GM23338 (cell line): ENCODE measurements around the gene BMP10. TPM values are rescaled to one million over a fixed set of nuclear protein-coding genes. Genes with fewer than 3 reads are reported as not detected.
A peak's percentile ranks its signal among the peaks of the same experiment; 100 is the strongest.

Experiments used
- ATAC-seq: fragments of 200-7000 bp; cut with Tn5 transposase; 3 replicates; pipeline ENCODE4 v1.9.1; 2020
- DNase-seq: peaks from one replicate; pipeline ENCODE4 v3.0.0-alpha.2; 2015; ENCODE audit warnings: low spot score
- H2AFZ ChIP-seq: fragments of 200-600 bp; sonication (generic); 2 replicates; pipeline ENCODE4 v1.8.0; 2016; ENCODE audit warnings: antibody characterized with exemption, mild to moderate bottlenecking, moderate library complexity
- H3F3A ChIP-seq: fragments of 200-600 bp; sonication (generic); replicated peaks from 2 replicates; pipeline ENCODE4 v1.8.0; 2017; ENCODE audit warnings: antibody characterized with exemption, mixed run types, low read depth
- H3K27ac ChIP-seq: fragments of 200-600 bp; sonication (generic); 2 replicates; pipeline ENCODE4 v1.6.1; 2016; ENCODE audit warnings: low read depth
- H3K27me3 ChIP-seq: fragments of 200-600 bp; sonication (generic); 2 replicates; pipeline ENCODE4 v1.8.0; 2016; ENCODE audit warnings: mild to moderate bottlenecking, mixed run types, moderate library complexity; ENCODE audit not compliant: insufficient read depth
- H3K36me3 ChIP-seq: fragments of 200-600 bp; sonication (generic); 2 replicates; pipeline ENCODE4 v1.8.0; 2016; ENCODE audit warnings: mild to moderate bottlenecking; ENCODE audit not compliant: insufficient read depth
- H3K4me1 ChIP-seq: fragments of 200-600 bp; sonication (generic); 2 replicates; pipeline ENCODE4 v1.8.0; 2016; ENCODE audit warnings: mild to moderate bottlenecking, moderate library complexity; ENCODE audit not compliant: insufficient read depth
- H3K4me2 ChIP-seq: fragments of 200-600 bp; sonication (generic); 2 replicates; pipeline ENCODE4 v1.7.1; 2017; ENCODE audit warnings: mixed run types
- H3K4me3 ChIP-seq: fragments of 200-600 bp; sonication (generic); 2 replicates; pipeline ENCODE4 v1.6.1; 2016; ENCODE audit warnings: mixed run types
- H3K79me2 ChIP-seq: fragments of 200-600 bp; sonication (generic); replicated peaks from 2 replicates; pipeline ENCODE4 v1.8.0; 2017; ENCODE audit warnings: mild to moderate bottlenecking; ENCODE audit not compliant: insufficient read depth
- H3K9me2 ChIP-seq: fragments of 200-600 bp; sonication (generic); 2 replicates; pipeline ENCODE4 v1.8.0; 2017; ENCODE audit not compliant: insufficient read depth
- H4K20me1 ChIP-seq: fragments of 200-600 bp; sonication (generic); replicated peaks from 2 replicates; pipeline ENCODE4 v1.8.0; 2017; ENCODE audit warnings: mild to moderate bottlenecking; ENCODE audit not compliant: insufficient read depth
- H3K27ac Mint-ChIP-seq: 2 replicates; pipeline ENCODE4 v1.8.0; 2020; ENCODE audit warnings: inconsistent platforms, mild to moderate bottlenecking, moderate library complexity, mixed read lengths
- H3K27me3 Mint-ChIP-seq: 3 replicates; pipeline ENCODE4 v1.8.0; 2022; ENCODE audit warnings: low read depth, mild to moderate bottlenecking, moderate library complexity, mixed read lengths, inconsistent platforms; ENCODE audit not compliant: insufficient read depth, poor library complexity
- H3K36me3 Mint-ChIP-seq: 3 replicates; pipeline ENCODE4 v1.8.0; 2021; ENCODE audit warnings: low read depth, mild to moderate bottlenecking, inconsistent platforms, moderate library complexity, mixed read lengths
- H3K4me1 Mint-ChIP-seq: 3 replicates; pipeline ENCODE4 v1.8.0; 2020; ENCODE audit warnings: mild to moderate bottlenecking, inconsistent platforms, mixed read lengths
- H3K4me3 Mint-ChIP-seq: 3 replicates; pipeline ENCODE4 v1.8.0; 2021; ENCODE audit warnings: moderate library complexity, mild to moderate bottlenecking, inconsistent platforms, mixed read lengths
- H3K9me3 Mint-ChIP-seq: 3 replicates; pipeline ENCODE4 v1.8.0; 2020; ENCODE audit warnings: moderate library complexity, mild to moderate bottlenecking, inconsistent platforms, mixed read lengths
- CREB1 ChIP-seq: fragments of 250-450 bp; sonication (Bioruptor Pico); IDR thresholded peaks from 2 replicates; pipeline ENCODE4 v1.5.0; 2020; ENCODE audit warnings: low read depth, mild to moderate bottlenecking, moderate library complexity
- EZH2 ChIP-seq: fragments of 200-600 bp; sonication (generic); IDR thresholded peaks from one replicate; pipeline ENCODE4 v1.8.0; 2017; ENCODE audit warnings: antibody characterized with exemption, mild to moderate bottlenecking, low read depth; ENCODE audit not compliant: unreplicated experiment
- EZH2phosphoT487 ChIP-seq: fragments of 200-600 bp; sonication (generic); IDR thresholded peaks from one replicate; pipeline ENCODE4 v1.8.1; 2018; ENCODE audit warnings: antibody characterized with exemption; ENCODE audit not compliant: unreplicated experiment
- STAT1 ChIP-seq: IDR thresholded peaks from one replicate; pipeline ENCODE4 v1.6.1; 2016; ENCODE audit warnings: antibody characterized with exemption; ENCODE audit not compliant: unreplicated experiment
- polyA plus RNA-seq: library from polyadenylated mRNA; unstranded; fragments of >200 nt; fragmentation: Nextera tagmentation; extraction: Ambion mirVana; gene quantifications from 2 replicates; pipeline ENCODE4 v1.2.1, GENCODE V29; 2016
- total RNA-seq: library from RNA; depleted of rRNA; stranded (reverse); fragments of >200 nt; shearing (Covaris generic); gene quantifications from 2 replicates; pipeline ENCODE4 v1.2.3, GENCODE V29; 2014
- TF ChIP-seq, protein P1 (sequence below): fragments of 250-450 bp; sonication (Bioruptor Pico); IDR thresholded peaks from 2 replicates; pipeline ENCODE4 v1.5.0; 2020; ENCODE audit warnings: mild to moderate bottlenecking, moderate library complexity
- TF ChIP-seq, protein P2 (sequence below), 2 experiments: fragments of 200-600 bp in 1 of 2; sonication (generic) in 1 of 2; conservative IDR thresholded peaks; 2 replicates each; pipeline versions ENCODE4 v1.5.1 to v1.6.1; 2016 to 2017; ENCODE audit warnings: antibody characterized with exemption in 2 of 2, low read depth in 2 of 2, mild to moderate bottlenecking in 2 of 2, moderate library complexity in 1 of 2

BMP10 gene
- total and polyA plus RNA-seq, 2 experiments from 2014 or later: not detected

- TF ChIP-seq, protein P1, sequence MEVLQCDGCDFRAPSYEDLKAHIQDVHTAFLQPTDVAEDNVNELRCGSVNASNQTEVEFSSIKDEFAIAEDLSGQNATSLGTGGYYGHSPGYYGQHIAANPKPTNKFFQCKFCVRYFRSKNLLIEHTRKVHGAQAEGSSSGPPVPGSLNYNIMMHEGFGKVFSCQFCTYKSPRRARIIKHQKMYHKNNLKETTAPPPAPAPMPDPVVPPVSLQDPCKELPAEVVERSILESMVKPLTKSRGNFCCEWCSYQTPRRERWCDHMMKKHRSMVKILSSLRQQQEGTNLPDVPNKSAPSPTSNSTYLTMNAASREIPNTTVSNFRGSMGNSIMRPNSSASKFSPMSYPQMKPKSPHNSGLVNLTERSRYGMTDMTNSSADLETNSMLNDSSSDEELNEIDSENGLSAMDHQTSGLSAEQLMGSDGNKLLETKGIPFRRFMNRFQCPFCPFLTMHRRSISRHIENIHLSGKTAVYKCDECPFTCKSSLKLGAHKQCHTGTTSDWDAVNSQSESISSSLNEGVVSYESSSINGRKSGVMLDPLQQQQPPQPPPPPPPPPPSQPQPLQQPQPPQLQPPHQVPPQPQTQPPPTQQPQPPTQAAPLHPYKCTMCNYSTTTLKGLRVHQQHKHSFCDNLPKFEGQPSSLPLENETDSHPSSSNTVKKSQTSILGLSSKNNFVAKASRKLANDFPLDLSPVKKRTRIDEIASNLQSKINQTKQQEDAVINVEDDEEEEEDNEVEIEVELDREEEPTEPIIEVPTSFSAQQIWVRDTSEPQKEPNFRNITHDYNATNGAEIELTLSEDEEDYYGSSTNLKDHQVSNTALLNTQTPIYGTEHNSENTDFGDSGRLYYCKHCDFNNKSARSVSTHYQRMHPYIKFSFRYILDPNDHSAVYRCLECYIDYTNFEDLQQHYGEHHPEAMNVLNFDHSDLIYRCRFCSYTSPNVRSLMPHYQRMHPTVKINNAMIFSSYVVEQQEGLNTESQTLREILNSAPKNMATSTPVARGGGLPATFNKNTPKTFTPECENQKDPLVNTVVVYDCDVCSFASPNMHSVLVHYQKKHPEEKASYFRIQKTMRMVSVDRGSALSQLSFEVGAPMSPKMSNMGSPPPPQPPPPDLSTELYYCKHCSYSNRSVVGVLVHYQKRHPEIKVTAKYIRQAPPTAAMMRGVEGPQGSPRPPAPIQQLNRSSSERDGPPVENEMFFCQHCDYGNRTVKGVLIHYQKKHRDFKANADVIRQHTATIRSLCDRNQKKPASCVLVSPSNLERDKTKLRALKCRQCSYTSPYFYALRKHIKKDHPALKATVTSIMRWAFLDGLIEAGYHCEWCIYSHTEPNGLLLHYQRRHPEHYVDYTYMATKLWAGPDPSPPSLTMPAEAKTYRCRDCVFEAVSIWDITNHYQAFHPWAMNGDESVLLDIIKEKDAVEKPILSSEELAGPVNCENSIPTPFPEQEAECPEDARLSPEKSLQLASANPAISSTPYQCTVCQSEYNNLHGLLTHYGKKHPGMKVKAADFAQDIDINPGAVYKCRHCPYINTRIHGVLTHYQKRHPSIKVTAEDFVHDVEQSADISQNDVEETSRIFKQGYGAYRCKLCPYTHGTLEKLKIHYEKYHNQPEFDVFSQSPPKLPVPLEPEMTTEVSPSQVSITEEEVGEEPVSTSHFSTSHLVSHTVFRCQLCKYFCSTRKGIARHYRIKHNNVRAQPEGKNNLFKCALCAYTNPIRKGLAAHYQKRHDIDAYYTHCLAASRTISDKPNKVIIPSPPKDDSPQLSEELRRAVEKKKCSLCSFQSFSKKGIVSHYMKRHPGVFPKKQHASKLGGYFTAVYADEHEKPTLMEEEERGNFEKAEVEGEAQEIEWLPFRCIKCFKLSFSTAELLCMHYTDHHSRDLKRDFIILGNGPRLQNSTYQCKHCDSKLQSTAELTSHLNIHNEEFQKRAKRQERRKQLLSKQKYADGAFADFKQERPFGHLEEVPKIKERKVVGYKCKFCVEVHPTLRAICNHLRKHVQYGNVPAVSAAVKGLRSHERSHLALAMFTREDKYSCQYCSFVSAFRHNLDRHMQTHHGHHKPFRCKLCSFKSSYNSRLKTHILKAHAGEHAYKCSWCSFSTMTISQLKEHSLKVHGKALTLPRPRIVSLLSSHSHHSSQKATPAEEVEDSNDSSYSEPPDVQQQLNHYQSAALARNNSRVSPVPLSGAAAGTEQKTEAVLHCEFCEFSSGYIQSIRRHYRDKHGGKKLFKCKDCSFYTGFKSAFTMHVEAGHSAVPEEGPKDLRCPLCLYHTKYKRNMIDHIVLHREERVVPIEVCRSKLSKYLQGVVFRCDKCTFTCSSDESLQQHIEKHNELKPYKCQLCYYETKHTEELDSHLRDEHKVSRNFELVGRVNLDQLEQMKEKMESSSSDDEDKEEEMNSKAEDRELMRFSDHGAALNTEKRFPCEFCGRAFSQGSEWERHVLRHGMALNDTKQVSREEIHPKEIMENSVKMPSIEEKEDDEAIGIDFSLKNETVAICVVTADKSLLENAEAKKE (CRISPR knock-in tag): no peak
- no peak for TF ChIP-seq STAT1
- no peak for TF ChIP-seq EZH2
- TF ChIP-seq EZH2phosphoT487: no peak
These were observed 26.2 kb downstream of the BMP10 start (continued) for GRCh38 chr2:68845043-68845442.

- DNase-seq (peak; percentile 52), ATAC-seq (peak; percentile 31; the same call in 2 of the 3 replicates)
- peaks cover 8% of the 10 kb centered on the region; the same call in 1 of the 2 replicates for H3K9me2 ChIP-seq
- no peaks in the 10 kb centered on the region for H4K20me1 ChIP-seq
- H3K36me3 Mint-ChIP-seq: peaks cover 12% of the 10 kb centered on the region; the same call in 2 of the 3 replicates
- peaks cover 16% of the 10 kb centered on the region for H3K9me3 Mint-ChIP-seq
- H3K27me3 Mint-ChIP-seq: peaks cover 2% of the 10 kb centered on the region
- TF ChIP-seq CREB1 (CRISPR knock-in tag): no peak
- TF ChIP-seq, protein P2, sequence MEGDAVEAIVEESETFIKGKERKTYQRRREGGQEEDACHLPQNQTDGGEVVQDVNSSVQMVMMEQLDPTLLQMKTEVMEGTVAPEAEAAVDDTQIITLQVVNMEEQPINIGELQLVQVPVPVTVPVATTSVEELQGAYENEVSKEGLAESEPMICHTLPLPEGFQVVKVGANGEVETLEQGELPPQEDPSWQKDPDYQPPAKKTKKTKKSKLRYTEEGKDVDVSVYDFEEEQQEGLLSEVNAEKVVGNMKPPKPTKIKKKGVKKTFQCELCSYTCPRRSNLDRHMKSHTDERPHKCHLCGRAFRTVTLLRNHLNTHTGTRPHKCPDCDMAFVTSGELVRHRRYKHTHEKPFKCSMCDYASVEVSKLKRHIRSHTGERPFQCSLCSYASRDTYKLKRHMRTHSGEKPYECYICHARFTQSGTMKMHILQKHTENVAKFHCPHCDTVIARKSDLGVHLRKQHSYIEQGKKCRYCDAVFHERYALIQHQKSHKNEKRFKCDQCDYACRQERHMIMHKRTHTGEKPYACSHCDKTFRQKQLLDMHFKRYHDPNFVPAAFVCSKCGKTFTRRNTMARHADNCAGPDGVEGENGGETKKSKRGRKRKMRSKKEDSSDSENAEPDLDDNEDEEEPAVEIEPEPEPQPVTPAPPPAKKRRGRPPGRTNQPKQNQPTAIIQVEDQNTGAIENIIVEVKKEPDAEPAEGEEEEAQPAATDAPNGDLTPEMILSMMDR (conservative IDR thresholded peaks at IDR 0.05; ENCODE audit: low read depth in 2 of 2): peak; percentile 76 to 86
- no peak overlapping the region for H3K27ac ChIP-seq
- peaks cover 5% of the 10 kb centered on the region; the same call in 2 of the 3 replicates for H3K4me1 Mint-ChIP-seq
- no peak overlapping the region for H3K4me3 ChIP-seq
- H3F3A ChIP-seq: no peaks in the 10 kb centered on the region
- no peak overlapping the region for H2AFZ ChIP-seq
- H3K27ac Mint-ChIP-seq: no peak overlapping the region
- H3K4me1 ChIP-seq: no peaks in the 10 kb centered on the region
- H3K79me2 ChIP-seq: no peaks in the 10 kb centered on the region
- H3K4me3 Mint-ChIP-seq: no peak overlapping the region
- H3K4me2 ChIP-seq: no peak overlapping the region
- H3K36me3 ChIP-seq: no peaks in the 10 kb centered on the region
- no peaks in the 10 kb centered on the region for H3K27me3 ChIP-seq
These were observed 31.9 kb downstream of the BMP10 start for GRCh38 chr2:68839260-68839833.
